Measurements from ENCODE around the gene CDR2L. TPM values are rescaled to one million over a fixed set of nuclear protein-coding genes. Genes with fewer than 3 reads are reported as not detected.
"Not testable (repeated sequence)": the region's sequence is repeated elsewhere in the genome, so short reads cannot be mapped to it uniquely, and the experiment has no call there.

Gene CDR2L
- total and polyA plus RNA-seq, 4 donors = 0.70 to 1.5 (median 0.94) TPM

DNA sequence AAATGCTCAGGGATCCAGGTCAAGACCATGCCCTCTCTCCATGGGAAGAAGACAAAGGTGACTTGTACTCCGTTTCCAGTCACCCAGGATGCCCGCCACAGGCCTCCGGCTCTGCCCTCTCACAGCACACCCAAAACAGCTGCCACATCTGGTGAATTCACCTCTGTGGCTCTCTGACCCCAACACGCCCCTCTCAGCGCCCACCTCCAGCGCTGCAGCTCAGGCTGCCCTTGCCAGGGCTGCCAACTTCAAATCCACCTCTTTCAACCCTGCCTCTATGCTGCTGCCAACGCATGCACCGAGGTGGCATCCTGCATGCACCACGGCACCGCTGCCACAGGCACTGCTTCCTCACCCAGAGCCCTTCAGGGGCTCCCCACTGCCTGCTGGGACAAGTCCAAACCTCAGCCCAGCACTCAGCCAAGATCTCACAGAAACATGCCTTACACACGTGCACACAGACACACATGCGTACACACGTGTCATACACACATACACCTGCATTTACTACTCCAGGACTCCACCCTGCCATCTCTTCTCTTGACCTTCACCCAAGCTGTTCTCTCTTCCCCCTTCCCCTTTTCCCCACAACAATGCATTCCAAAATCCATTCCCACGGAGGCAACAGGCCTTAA, 22.3 kb upstream of the CDR2L start:
- Histone ChIP-seq H3K4me3 (ENCODE audit: low read depth in 1 of 3, low read length in 3 of 3) (no peak overlapping the region), H3K27ac (ENCODE audit: low read depth in 1 of 2, low read length in 2 of 2) (no peak overlapping the region), H3K36me3 (ENCODE audit: control insufficient read depth in 4 of 4, insufficient read depth in 3 of 4, low read depth in 1 of 4, low read length in 3 of 4) (no peaks in the 10 kb centered on the region), H3K9ac (ENCODE audit: low read depth in 1 of 2, low read length in 2 of 2) (no peak overlapping the region), H3K27me3 (ENCODE audit: control insufficient read depth in 4 of 4, insufficient read depth in 4 of 4, low read length in 3 of 4) (no peaks in the 10 kb centered on the region), H3K9me3 (ENCODE audit: control insufficient read depth in 4 of 4, low read length in 3 of 4) (no peaks in the 10 kb centered on the region), H3K4me1 (ENCODE audit: control insufficient read depth in 4 of 4, insufficient read depth in 4 of 4, low read length in 3 of 4) (peaks cover 0 to 3% (median 1%) of the 10 kb centered on the region in 4 donors)
- WGBS = 87% methylated on average over 14 of the region's 14 CpGs
- TF ChIP-seq TAF1 (conservative IDR thresholded peaks at IDR 0.05) = no peak
- DNase-seq (ENCODE audit: low spot score) = no peak

GRCh38 chr17:74968361-74968780, 19.1 kb upstream of the CDR2L start:
- Histone ChIP-seq H3K4me1 (ENCODE audit: control insufficient read depth in 4 of 4, insufficient read depth in 4 of 4, low read length in 3 of 4) (peaks cover 4 to 12% (median 5%) of the 10 kb centered on the region in 4 donors), H3K36me3 (ENCODE audit: control insufficient read depth in 4 of 4, insufficient read depth in 3 of 4, low read depth in 1 of 4, low read length in 3 of 4) (no peaks in the 10 kb centered on the region), H3K27ac (ENCODE audit: low read depth in 1 of 2, low read length in 2 of 2) (no peak overlapping the region), H3K9ac (ENCODE audit: low read depth in 1 of 2, low read length in 2 of 2) (no peak overlapping the region), H3K27me3 (ENCODE audit: control insufficient read depth in 4 of 4, insufficient read depth in 4 of 4, low read length in 3 of 4) (peaks cover 0 to 3% (median 0%) of the 10 kb centered on the region in 4 donors), H3K9me3 (ENCODE audit: control insufficient read depth in 4 of 4, low read length in 3 of 4) (no peaks in the 10 kb centered on the region), H3K4me3 (ENCODE audit: low read depth in 1 of 3, low read length in 3 of 3) (no peak overlapping the region)
- DNase-seq (ENCODE audit: low spot score) = no peak
- TF ChIP-seq NR2F2 (IDR thresholded peaks at IDR 0.05) (no peak), CTCF (IDR thresholded peaks at IDR 0.05; ENCODE audit: low read depth, low read length, missing input control) (no peak)
- 77% methylated on average over 5 of the region's 5 CpGs for WGBS

DNA sequence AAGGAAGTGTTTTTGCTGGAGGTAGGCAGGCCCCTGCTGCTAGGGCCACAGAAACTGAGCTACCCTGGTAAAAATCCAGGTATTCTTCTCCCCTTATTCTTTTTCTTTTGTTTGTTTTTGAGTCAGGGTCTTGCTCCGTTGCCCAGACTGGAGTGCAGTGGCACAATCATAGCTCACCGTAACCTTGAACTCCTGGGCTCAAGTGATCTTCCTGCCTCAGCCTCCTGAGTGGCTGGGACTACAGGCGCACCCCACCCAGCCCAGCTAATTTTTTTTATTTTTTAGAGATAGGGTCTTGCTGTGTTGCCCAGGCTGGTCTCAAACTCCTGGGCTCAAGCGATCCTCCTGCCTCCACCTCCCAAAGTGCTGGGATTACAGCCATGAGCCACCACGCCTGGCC, 17.9 kb upstream of the CDR2L start:
- not testable (repeated sequence) for H3K36me3 ChIP-seq (ENCODE audit: control insufficient read depth in 4 of 4, insufficient read depth in 3 of 4, low read depth in 1 of 4, low read length in 3 of 4); H3K27me3 ChIP-seq (ENCODE audit: control insufficient read depth in 4 of 4, insufficient read depth in 4 of 4, low read length in 3 of 4); H3K4me3 ChIP-seq (ENCODE audit: low read depth in 1 of 3, low read length in 3 of 3); H3K27ac ChIP-seq (ENCODE audit: low read depth in 1 of 2, low read length in 2 of 2); DNase-seq (ENCODE audit: low spot score); H3K9me3 ChIP-seq (ENCODE audit: control insufficient read depth in 4 of 4, low read length in 3 of 4); H3K9ac ChIP-seq (ENCODE audit: low read depth in 1 of 2, low read length in 2 of 2)
- peaks cover 4 to 12% (median 5%) of the 10 kb centered on the region in 4 donors for H3K4me1 ChIP-seq (ENCODE audit: control insufficient read depth in 4 of 4, insufficient read depth in 4 of 4, low read length in 3 of 4)
- WGBS = 81% methylated on average over 5 of the region's 5 CpGs

DNA sequence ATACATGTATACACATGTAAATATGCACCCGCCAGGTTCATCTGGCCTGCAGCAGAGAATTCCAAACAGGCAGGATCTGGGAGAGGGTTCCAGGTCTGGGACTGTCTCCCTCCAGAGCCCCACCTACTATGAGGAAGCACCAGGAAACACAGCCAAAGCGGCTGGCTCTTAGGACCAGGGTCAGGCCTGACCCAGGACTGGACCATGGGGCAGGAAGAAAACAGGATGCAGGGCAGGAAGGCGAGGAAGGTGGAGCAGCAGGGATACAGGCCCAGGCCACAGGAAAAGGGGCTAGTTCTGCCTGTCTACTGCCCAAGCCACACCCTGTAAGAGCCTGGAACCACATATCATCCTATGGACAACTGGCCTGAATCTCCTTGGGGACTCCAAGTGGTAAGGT, 17.0 kb upstream of the CDR2L start:
- 80% methylated on average over 3 of the region's 3 CpGs for WGBS

More for the DNA sequence above, 17.0 kb upstream of the CDR2L start:
- no peak overlapping the region for H3K4me3 ChIP-seq (ENCODE audit: low read depth in 1 of 3, low read length in 3 of 3)
- H3K4me1 ChIP-seq (ENCODE audit: control insufficient read depth in 4 of 4, insufficient read depth in 4 of 4, low read length in 3 of 4) = peaks cover 4 to 12% (median 5%) of the 10 kb centered on the region in 4 donors
- H3K36me3 ChIP-seq (ENCODE audit: control insufficient read depth in 4 of 4, insufficient read depth in 3 of 4, low read depth in 1 of 4, low read length in 3 of 4) = no peaks in the 10 kb centered on the region
- H3K9ac ChIP-seq (ENCODE audit: low read depth in 1 of 2, low read length in 2 of 2) = no peak overlapping the region
- H3K27me3 ChIP-seq (ENCODE audit: control insufficient read depth in 4 of 4, insufficient read depth in 4 of 4, low read length in 3 of 4) = peaks cover 0 to 3% (median 0%) of the 10 kb centered on the region in 4 donors
- no peak for DNase-seq (ENCODE audit: low spot score)
- no peak overlapping the region for H3K27ac ChIP-seq (ENCODE audit: low read depth in 1 of 2, low read length in 2 of 2)
- no peak for TF ChIP-seq HNF4G (IDR thresholded peaks at IDR 0.05)
- TF ChIP-seq EGR1 (IDR thresholded peaks at IDR 0.05; ENCODE audit: low read depth in 2 of 2) = no peak
- TF ChIP-seq FOXA2 (IDR thresholded peaks at IDR 0.05) = no peak
- TF ChIP-seq TAF1 (conservative IDR thresholded peaks at IDR 0.05) = no peak
- TF ChIP-seq NR2F2 (IDR thresholded peaks at IDR 0.05) = peak; percentile 71
- H3K9me3 ChIP-seq (ENCODE audit: control insufficient read depth in 4 of 4, low read length in 3 of 4) = no peaks in the 10 kb centered on the region
